BLaER1 (cell line): ENCODE data around the gene RPUSD1.

Experiments
- H3K27ac ChIP-seq: shearing (Covaris generic); formaldehyde crosslinking; 2 replicates; pipeline ENCODE4 v1.8.1; 2022
- H3K27me3 ChIP-seq: shearing (Covaris generic); formaldehyde crosslinking; 2 replicates; pipeline ENCODE4 v1.8.1; 2022
- H3K36me3 ChIP-seq: shearing (Covaris generic); formaldehyde crosslinking; 2 replicates; pipeline ENCODE4 v1.8.1; 2022
- H3K4me1 ChIP-seq: shearing (Covaris generic); formaldehyde crosslinking; 2 replicates; pipeline ENCODE4 v1.8.1; 2022
- H3K4me2 ChIP-seq: shearing (Covaris generic); formaldehyde crosslinking; 2 replicates; pipeline ENCODE4 v1.8.1; 2022
- H3K4me3 ChIP-seq: shearing (Covaris generic); formaldehyde crosslinking; 2 replicates; pipeline ENCODE4 v1.8.1; 2022
- H3K9ac ChIP-seq: shearing (Covaris generic); formaldehyde crosslinking; 2 replicates; pipeline ENCODE4 v1.8.1; 2022
- H3K9me3 ChIP-seq: shearing (Covaris generic); formaldehyde crosslinking; 2 replicates; pipeline ENCODE4 v1.8.1; 2022
- H4K20me1 ChIP-seq: shearing (Covaris generic); formaldehyde crosslinking; 2 replicates; pipeline ENCODE4 v1.8.1; 2022
- Cebpa-rat ChIP-seq: shearing (Covaris generic); IDR thresholded peaks from 2 replicates; pipeline ENCODE4 v1.8.1; 2022

The RPUSD1 gene

DNA sequence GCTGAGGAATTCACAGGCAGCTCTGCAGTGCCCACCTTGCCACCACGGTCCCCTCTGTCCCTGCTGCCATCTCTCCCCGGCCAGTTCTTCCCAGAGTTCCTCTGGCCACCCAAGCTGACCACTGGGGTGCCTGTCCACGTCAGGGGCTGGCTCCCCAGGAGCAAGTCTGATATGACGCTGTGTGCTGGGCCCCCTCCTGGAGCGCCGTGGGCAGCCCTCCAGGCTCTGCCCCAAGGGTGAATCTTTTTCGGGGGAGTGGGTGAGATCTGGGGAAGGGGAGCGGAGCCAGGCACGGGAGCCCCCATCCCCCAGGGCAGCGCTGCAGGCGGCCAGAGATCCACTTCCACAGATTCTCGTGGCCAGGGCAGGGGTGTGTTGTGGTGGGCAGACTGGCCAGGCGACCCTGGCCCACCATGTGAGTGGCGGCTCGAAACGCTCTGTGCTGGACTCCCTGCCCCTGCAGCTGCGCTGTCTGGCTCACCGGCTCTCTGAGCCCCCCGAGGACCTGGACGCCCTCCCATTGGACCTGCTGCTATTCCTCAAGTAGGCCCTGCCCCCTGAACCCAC is 23.9 kb downstream of the RPUSD1 start:
- Histone ChIP-seq H3K4me1 (peaks cover 28% of the 10 kb centered on the region), H3K27me3 (no peaks in the 10 kb centered on the region), H3K4me2 (no peak overlapping the region), H3K4me3 (no peak overlapping the region), H4K20me1 (no peaks in the 10 kb centered on the region), H3K9ac (no peak overlapping the region), H3K36me3 (no peaks in the 10 kb centered on the region), H3K27ac (no peak overlapping the region), H3K9me3 (no peaks in the 10 kb centered on the region)
- TF ChIP-seq Cebpa-rat: no peak

DNA sequence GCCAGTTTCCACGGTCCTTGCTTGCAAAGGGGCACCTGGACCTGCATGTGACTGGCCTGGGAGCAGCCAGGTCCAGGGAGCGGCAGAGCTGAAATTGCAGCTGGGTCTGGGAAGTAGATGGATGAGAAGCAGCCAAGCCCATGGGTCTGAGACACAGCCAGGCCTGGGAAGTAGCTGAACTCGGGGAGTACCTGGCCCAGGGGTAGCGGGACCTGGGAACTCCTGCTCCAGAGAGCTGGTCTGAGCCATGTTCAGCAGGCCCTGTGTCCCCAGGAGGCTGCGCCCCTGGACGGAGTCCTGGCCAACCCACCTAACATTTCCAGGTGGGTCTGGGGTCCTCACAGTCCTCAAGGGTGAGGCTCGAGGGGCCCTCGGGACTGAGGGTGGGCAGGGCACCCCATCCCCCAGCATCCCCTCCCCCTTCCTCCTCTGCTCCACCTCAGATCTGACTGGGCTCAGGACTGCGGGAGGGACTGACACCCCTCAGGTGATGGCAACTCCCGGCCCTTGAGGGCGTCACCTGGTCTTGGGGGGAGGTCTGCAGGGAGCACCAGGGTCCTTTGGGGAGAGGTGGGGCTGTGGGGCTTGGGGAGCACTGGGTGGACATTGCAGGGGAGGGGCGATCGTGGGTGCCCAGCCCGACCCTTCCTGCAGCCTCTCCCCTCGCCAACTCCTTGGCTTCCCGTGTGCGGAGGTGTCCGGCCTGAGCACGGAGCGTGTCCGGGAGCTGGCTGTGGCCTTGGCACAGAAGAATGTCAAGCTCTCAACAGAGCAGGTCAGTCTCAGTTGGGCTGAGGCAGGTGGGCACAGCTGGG is 24.6 kb downstream of the RPUSD1 start:
- no peak overlapping the region for H3K9ac ChIP-seq
- no peak for TF ChIP-seq Cebpa-rat
- H3K4me2 ChIP-seq: no peak overlapping the region
- no peak overlapping the region for H3K4me3 ChIP-seq
- H3K9me3 ChIP-seq: no peaks in the 10 kb centered on the region
- no peak overlapping the region for H3K27ac ChIP-seq
- no peaks in the 10 kb centered on the region for H3K27me3 ChIP-seq
- no peaks in the 10 kb centered on the region for H3K36me3 ChIP-seq
- H3K4me1 ChIP-seq: peaks cover 28% of the 10 kb centered on the region
- H4K20me1 ChIP-seq: no peaks in the 10 kb centered on the region

- Histone ChIP-seq H3K36me3 (no peaks in the 10 kb centered on the region), H3K9ac (no peak overlapping the region), H3K4me2 (peak overlapping the region; percentile 42; the same call in 1 of the 2 replicates), H3K9me3 (no peaks in the 10 kb centered on the region), H3K27ac (no peak overlapping the region), H4K20me1 (no peaks in the 10 kb centered on the region), H3K4me3 (no peak overlapping the region), H3K4me1 (peaks cover 34% of the 10 kb centered on the region), H3K27me3 (no peaks in the 10 kb centered on the region)
- no peak for TF ChIP-seq Cebpa-rat
Observed at GRCh38 chr16:762595-763268, 25.4 kb downstream of the RPUSD1 start.

GRCh38 chr16:761625-762513 is 26.3 kb downstream of the RPUSD1 start:
- Histone ChIP-seq H3K27me3 (no peaks in the 10 kb centered on the region), H3K4me3 (no peak overlapping the region), H3K4me2 (peak overlapping the region; percentile 42), H3K27ac (no peak overlapping the region), H3K36me3 (no peaks in the 10 kb centered on the region), H4K20me1 (no peaks in the 10 kb centered on the region), H3K9ac (no peak overlapping the region), H3K9me3 (no peaks in the 10 kb centered on the region), H3K4me1 (peaks cover 43% of the 10 kb centered on the region)
- no peak for TF ChIP-seq Cebpa-rat

DNA sequence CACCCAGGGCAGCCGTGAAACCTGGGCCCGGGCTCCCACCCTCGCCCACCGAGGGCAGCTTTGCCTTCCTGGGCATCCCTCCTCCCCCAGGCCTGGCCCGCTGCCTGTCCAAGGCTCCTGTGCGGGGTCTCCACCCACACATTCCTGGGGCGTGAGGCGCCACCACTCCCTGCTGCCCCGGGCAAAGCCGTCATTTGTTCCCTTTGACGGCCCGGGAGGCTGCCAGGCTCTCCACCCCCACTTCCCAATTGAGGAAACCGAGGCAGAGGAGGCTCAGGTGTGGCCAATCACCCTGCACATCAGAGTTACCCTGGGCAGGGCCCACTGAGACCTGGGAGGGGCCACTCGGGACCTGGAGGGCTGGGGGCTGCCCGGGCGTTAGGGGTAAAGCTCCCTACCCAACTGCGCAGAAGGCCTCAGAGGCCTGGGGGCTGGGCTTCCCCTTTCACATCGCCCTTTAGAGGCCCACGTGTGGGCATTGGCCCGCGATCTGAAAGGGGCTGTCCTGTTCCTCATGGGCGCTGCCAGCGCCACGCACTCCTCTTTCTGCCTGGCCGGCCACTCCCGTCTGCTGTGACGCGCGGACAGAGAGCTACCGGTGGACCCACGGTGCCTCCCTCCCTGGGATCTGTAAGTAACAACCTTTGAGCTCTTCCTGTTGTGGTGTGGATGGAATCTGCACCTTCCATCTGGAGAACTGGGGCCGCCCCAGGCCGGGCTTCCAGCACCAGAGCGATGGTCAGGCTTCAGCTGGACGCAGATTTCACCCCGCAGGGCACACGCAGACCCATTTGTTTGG is 27.4 kb downstream of the RPUSD1 start, which contains the start of gene MSLN:
Gene MSLN (plus strand): TSS at position 190 of the 799 bp plus-strand sequence. CDS start 1,947 bp downstream, outside the sequence.
- no peak within 1 kb of the TSS for H3K4me3 ChIP-seq
- no peaks in the 10 kb centered on the region for H3K9me3 ChIP-seq
- no peak within 1 kb of the TSS for H3K27ac ChIP-seq
- H4K20me1 ChIP-seq: no peaks in the 10 kb centered on the region
- H3K9ac ChIP-seq: no peak within 1 kb of the TSS
- H3K27me3 ChIP-seq: no peaks in the 10 kb centered on the region
- TF ChIP-seq Cebpa-rat: no peak
- peak within 1 kb of the TSS; percentile 42 for H3K4me2 ChIP-seq
- peaks cover 47% of the 10 kb centered on the region for H3K4me1 ChIP-seq
- H3K36me3 ChIP-seq: no peaks in the 10 kb centered on the region

- H3K4me1 ChIP-seq: peaks cover 47% of the 10 kb centered on the region
- H3K4me3 ChIP-seq: no peak overlapping the region
- TF ChIP-seq Cebpa-rat: no peak
- no peak overlapping the region for H3K4me2 ChIP-seq
- H3K27ac ChIP-seq: no peak overlapping the region
- no peaks in the 10 kb centered on the region for H4K20me1 ChIP-seq
- no peaks in the 10 kb centered on the region for H3K9me3 ChIP-seq
- H3K9ac ChIP-seq: no peak overlapping the region
- H3K36me3 ChIP-seq: no peaks in the 10 kb centered on the region
- H3K27me3 ChIP-seq: no peaks in the 10 kb centered on the region
Observed at GRCh38 chr16:760065-760464, 28.1 kb downstream of the RPUSD1 start.

DNA sequence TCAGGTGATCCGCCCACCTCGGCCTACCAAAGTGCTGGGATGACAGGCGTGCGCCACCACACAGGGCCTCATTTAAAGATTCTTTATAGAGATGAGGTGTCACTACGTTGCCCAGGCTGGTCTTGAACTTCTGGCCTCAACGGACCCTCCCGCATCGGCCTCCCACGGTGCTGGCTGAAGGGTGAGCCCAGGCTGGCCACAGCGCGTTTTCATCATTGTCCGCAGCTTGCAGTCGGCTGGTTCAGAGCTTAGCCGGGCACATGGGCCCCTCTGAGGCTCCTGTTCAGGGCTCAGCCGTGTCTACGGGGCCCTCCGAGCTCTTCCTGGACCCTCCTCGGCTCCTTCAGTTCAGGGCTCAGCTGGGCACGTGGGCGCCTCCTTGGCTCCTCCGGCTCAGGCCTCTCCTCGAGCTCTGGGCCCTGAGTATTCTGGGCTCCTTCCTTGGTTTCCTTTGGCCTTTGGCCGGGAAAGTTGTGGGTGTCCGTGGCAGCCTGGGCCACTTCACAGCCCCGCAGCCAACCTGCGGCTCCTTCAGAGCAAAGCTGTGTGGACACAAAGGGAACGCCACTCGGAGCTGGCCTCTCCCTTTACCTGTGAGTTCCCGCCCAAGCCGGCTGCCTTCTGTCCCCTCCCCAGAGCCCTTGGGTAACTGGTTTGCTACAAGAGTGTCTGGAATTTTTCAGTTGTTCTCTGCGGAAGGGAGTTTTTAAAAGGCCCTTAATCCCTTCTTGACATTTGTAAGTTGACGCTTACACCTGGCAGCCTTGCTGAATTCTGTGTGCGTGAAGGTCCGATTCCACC is 28.9 kb downstream of the RPUSD1 start:
- Histone ChIP-seq H4K20me1 (no peaks in the 10 kb centered on the region), H3K9me3 (no peaks in the 10 kb centered on the region), H3K4me3 (no peak overlapping the region), H3K27ac (no peak overlapping the region), H3K36me3 (no peaks in the 10 kb centered on the region), H3K9ac (no peak overlapping the region), H3K27me3 (no peaks in the 10 kb centered on the region), H3K4me2 (no peak overlapping the region), H3K4me1 (peaks cover 53% of the 10 kb centered on the region)
- TF ChIP-seq Cebpa-rat: no peak

DNA sequence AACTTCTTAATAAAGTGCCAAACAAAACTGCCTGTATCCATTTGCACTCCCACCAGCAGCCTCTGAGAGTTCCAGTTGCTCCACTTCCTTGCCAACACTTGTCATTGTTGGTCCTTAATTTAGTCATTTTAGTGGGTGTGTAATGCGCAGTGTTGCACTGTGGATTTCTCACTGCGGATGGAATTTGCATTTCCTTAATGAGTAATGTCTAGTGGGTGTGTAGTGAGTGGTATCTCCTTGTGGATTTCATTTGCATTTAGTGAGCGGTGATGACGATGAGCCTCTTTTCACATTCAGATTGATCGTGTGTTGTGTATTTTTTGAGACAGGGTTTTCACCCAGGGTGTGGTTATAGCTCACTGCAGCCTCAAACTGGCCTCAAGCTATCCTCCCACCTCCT is 31.8 kb downstream of the RPUSD1 start:
- no peak for TF ChIP-seq Cebpa-rat
- Histone ChIP-seq H3K4me1 (peaks cover 35% of the 10 kb centered on the region), H3K27me3 (no peaks in the 10 kb centered on the region), H3K27ac (no peak overlapping the region), H3K36me3 (no peaks in the 10 kb centered on the region), H3K9me3 (no peaks in the 10 kb centered on the region), H3K4me3 (no peak overlapping the region), H4K20me1 (no peaks in the 10 kb centered on the region), H3K4me2 (peak overlapping the region; percentile 80; the same call in 1 of the 2 replicates), H3K9ac (no peak overlapping the region)
